ENCODE data around the gene CLPX.
A peak's percentile ranks its signal among the peaks of the same experiment; 100 is the strongest.
"Not testable (repeated sequence)": the region's sequence is repeated elsewhere in the genome, so short reads cannot be mapped to it uniquely, and the experiment has no call there.

The CLPX gene

DNA sequence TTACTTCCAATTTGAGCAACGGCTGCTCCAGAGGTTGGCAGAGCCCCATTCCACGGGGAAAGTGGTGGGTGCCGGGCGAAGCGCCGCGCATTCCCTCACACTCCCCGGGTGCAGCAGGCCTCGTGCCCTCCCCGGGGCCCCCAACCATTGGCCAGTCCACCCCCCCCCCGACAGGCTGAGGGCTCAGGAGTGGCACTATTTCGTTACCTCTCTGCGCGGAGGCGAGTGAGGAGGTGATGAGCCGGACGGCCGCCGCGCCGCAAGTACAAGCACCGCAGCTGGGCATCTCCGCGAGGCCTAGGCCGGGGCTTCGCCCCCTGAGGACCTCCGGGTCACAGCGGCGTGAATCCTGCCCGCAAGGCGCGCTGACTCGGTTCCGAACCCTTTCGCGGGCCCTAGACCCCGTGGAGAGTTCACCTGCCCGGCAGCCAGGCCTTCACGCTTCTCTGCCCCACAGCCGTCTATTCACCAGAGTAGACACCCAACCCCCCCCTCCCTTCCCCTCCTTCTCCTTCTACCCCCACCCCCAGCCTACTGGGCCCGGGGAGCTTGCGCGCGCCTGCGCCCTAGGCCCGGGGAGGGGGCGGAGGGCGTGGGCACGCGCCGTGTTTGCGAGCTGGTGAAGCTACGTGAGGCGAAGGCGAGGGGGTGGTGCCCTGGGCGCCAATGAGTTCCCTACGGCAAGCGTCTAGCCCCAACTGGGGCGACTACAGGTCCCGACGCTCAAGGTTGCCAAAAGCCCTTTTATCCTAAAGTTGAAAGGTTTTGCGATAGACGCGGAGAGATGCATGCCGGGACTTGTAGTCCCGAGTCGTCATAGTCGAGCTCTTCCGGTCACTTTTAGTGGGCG is at the start of gene CLPX:
TSS of gene CLPX (minus strand) at position 475 of the 850 bp plus-strand sequence. CDS start at position 286, 189 bp downstream.
- DNase-seq, result peak; percentile 61

DNA sequence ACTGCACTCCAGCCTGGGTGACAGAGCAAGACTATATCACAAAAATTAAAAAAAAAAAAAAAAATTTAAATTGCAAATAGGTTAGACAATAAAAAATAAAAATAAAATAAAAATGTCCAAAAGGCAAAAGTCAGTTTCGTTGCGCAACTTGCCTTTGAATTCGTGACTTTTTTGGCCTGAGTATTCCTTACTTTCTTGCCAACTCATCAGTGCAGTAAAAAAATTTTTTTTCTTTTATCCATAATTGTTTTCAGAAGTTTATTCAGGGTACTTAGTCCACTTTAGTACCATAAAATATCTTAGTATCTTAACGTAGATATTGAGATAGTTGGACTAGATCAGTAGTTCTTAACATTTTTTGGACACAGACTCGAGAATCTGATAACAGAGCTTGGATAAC is 48.6 kb upstream of the CLPX start:
- no peak for DNase-seq

DNA sequence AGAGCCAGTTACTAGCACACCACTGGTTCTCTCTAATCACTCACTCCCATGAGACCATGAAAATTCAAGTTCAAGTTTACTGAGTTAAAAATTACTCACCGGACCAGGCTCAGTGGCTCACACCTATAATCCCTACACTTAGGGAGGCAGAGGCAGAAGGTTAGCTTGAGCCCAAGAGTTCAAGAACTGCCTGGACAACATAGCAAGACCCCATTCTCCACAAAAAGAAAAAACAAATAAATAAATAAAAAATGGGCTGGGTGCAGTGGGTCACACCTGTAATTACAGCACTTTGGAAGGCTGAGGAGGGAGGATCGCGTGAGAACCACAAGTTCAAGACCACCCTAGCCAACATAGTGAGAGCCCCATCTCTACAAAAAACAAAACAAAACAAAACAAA is 47.4 kb upstream of the CLPX start:
- DNase-seq, result no peak

GRCh38 chr15:65231306-65231705 is 46.2 kb upstream of the CLPX start:
- DNase-seq, result no peak

DNA sequence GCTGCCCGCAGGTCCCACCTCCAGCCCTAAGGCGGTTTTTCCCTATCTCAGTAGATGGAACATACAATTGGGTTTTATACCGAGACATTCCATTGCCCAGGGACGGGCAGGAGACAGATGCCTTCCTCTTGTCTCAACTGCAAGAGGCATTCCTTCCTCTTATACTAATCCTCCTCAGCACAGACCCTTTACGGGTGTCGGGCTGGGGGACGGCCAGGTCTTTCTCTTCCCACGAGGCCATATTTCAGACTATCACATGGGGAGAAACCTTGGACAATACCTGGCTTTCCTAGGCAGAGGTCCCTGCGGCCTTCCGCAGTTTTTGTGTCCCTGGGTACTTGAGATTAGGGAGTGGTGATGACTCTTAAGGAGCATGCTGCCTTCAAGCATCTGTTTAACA is 41.8 kb upstream of the CLPX start:
- not testable (repeated sequence) for DNase-seq

DNA sequence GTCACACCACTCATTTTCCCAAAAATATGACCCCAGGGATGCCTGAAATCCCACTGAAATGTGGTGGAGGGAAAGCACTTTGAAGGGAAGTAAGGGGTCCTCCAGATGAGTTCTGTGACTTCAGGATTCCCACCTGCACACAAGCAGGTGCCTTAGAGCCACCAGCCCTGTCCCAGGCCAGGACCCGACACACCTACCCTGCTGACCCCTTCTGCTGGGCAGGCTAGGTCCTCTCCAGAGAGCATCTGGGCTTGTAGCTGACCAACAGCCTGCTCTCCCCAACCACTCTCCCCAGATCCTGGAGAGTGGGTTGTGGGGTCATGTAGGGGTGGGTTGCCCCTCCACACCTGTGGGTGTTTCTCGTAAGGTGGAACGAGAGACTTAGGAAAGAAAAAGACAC is 41.1 kb upstream of the CLPX start:
- DNase-seq, result no peak

- DNase-seq, result no peak
Measured at GRCh38 chr15:65223996-65224395, 38.9 kb upstream of the CLPX start.

DNA sequence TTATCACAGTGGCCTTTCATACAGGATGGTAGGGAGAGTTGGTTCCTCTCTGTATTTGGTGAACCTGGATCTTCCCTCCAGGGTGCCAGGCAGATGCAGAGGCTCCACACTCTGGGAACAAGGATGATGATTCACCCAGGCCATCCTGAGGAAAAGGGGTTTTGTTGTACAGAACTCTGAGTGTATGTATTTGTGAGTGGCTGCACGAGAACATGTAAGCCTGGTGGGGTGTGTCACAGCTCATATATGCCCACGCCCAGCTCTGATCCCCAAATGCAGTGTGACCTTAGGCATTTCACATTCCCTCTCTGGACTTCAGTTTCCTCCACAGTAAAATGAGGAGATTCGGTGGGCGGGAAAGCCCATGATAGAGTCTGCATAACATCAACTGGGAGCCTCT is 37.7 kb upstream of the CLPX start:
- DNase-seq, result no peak

GRCh38 chr15:65221697-65222096 is 36.6 kb upstream of the CLPX start:
- no peak for DNase-seq

GRCh38 chr15:65219137-65219536 is 34.0 kb upstream of the CLPX start:
- DNase-seq, result no peak

DNA sequence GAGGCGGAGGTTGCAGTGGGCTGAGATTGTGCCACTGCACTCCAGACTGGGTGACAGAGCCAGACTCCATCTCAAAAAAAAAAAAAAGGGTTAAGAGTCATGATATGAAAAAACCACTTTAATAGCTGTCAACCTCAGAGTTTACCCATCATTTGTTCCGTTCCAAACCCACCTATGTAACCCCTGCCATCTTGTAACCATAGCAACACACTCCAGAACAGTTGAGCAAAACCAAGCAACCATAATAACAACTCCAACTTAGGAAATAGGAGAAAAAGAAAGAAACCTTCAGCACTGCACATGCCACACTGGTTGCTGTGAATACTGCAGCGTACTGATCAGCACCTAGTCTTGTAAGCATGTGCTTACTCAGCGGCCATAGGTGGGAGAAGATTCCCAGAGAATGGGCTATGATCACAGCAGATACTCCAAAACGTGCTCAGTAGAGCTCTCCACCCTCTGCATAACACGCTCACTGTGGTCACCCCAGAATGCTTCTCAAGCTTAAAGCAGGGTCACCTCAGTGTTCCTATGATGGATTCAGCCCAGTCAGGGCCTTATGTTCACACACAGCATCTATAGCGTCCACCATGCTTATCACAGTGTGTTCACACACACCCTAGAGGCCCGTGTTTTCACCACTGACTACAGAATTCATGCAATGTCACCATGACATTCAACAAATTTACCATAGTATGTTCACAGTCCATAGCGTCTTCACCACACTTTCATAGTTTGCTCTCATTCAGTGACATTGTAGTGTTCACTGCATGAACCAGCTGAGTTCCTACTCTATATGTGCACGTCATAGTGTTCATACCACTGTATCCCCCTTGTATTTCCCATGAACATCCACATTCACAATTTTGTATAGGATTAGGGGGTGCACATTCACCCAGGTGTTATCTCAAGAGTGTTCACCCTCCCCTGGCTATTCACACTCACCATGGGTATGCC is 32.7 kb upstream of the CLPX start:
- DNase-seq, result no peak

DNA sequence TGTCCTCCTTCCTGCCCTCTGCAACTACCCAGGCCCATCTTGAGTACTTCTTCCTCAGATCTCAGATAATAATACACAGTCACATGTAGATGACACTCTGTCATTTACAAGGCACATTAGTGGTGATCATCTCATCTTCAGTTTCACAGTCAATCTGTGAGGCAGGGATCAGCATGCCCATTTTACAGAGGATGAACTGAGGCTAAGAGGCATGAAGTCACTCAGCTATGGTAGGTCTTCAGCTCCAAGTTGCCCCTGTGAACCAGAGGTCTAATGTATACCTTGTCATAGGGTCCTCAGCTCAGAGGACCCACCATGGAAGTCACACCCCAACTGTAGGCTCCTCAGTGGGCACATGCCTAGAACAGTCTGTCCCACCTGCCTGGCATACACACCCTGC is 30.4 kb upstream of the CLPX start:
- no peak for DNase-seq

GRCh38 chr15:65214010-65214409 is 28.9 kb upstream of the CLPX start:
- DNase-seq, result no peak

GRCh38 chr15:65213241-65213640 is 28.1 kb upstream of the CLPX start:
- DNase-seq, result no peak

DNA sequence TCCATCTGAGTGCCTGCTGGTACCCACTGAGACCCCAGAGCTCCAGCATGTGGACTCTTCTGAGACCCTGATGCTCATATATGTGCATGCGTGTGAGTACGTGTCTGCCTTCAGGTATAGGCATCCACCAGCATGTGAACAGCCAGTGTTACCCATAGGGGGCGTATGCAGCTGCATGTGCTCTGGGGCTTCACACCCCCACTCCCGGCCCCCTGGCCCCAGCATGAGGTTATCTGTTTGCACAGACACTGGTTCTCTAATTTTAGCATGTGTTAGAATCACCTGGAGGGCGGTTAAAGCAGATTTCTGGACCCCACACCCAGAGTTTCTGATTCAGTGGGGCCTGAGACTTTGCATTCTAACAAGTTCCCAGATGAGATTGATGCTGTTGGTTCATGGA is 27.0 kb upstream of the CLPX start:
- DNase-seq, result no peak

- peak; percentile 7 for DNase-seq
Measured at GRCh38 chr15:65211482-65211982, 26.4 kb upstream of the CLPX start.

GRCh38 chr15:65210770-65211481 is 25.8 kb upstream of the CLPX start, which contains the start of gene CILP:
CILP (minus strand) TSS chr15:65211473; CDS start chr15:65209755, 1,718 bp downstream.
- DNase-seq, result no peak

DNA sequence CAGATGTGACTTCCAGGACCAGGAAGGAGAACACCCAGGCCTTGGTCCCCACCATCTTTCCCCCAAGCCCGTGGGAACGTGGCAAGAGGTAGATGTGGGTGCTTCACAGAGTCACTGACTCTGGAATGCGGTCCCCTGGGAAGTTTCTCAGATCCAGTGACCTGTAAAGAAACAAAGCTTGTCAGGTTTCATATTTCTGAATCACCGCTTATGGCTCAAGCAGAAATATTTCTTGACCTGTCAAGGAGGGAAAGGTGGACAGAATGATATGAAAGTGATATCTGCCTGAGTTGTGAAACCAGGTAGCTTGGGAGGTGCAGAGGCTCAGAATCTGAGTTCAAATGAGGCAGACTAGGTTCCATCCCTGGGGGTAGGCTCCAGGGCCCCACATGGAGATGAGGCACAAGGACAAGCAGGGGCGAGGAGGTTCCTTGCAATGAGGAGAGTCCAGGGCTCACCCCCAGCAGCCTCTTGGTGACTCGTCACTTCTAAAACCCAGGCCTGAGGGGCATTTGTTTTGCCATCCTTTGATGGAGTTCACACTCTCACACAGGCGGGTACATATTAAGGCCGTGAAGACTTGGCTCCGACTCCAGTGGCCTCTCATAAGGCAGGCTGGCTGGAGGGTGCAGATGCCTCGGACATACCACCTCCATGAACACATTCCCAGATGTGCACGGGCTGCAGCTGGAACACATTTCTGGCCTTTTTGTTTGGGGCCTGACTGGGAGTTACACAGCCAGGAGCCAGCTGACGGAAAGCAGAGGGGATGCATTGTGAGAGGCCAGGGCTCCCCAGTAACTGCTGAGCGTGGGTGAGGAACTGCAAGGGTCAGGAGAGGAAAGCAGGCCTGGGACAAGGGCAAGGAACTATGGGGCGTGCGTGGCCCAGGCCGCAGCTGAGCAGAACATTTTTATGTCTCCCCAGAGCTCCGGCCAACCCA is 24.8 kb upstream of the CLPX start:
- DNase-seq, result no peak

DNA sequence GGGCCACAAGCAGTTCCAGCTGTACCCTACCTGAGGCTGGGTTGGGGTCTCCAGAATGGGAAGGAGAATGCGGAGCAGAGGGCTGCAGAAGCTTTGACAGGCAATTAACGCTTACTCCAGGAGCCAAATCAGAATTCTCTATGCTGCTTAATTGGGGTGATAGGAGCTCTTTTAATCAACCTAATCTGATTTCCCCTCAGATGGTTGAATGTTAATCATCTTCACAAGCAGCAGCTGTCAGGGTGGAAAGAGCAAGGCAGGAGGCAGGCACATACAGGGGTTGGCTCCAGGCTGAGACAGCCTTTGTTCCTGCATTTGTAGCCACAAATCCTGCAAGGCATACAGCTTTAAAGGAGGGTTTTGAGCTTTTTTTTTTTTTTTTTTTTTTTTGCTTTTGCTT is 23.5 kb upstream of the CLPX start:
- no peak for DNase-seq

DNA sequence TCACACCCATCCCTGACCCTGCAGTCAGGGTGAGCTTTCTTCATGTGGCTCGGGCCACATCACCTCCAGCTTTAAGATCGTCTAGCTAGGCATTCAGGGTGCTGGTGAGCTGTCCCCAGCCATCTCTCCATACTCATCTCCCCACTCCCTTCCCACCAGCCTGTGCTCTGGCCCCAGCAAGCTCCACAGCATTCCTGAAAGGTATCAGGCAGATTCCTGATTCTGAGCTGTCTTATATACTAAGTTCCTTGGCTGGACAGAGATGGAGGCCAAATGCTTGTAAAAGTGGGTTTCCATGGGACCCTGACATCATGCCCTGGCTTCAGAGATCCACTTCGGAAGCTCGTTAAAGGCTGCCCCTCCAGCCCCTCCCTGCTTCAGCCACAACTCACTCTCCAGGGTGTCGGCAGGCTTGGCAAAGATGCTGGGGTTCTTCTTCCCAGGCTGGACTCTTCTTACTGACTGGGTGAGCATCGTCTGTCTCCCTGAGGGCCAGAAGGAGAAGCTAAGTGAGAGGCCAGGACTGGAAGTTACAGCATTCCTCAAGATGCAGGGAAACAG is 22.2 kb upstream of the CLPX start:
- DNase-seq, result no peak

GRCh38 chr15:65206750-65207149 is 21.6 kb upstream of the CLPX start:
- DNase-seq, result no peak

Data from NCI-H1092 (cell line).